Epithelial cell of proximal tubule (primary cell): ENCODE results near the gene CYP2D6. TPM values are rescaled to one million over a fixed set of nuclear protein-coding genes. Genes with fewer than 3 reads are reported as not detected.
"Not testable (repeated sequence)": the region's sequence is repeated elsewhere in the genome, so short reads cannot be mapped to it uniquely, and the experiment has no call there.

ENCODE experiments used
- DNase-seq: peaks from one replicate; pipeline ENCODE4 v3.0.0-alpha.2; 2011; ENCODE audit warnings: low read depth
- H3K4me3 ChIP-seq: 2 replicates; pipeline ENCODE4 v1.5.1; 2011; ENCODE audit warnings: low read depth, mild to moderate bottlenecking, low read length
- CTCF ChIP-seq: conservative IDR thresholded peaks from 2 replicates; pipeline ENCODE4 v1.5.1; 2012; ENCODE audit warnings: low read depth, mild to moderate bottlenecking, low read length
- total RNA-seq: library from RNA; depleted of rRNA; stranded (reverse); fragments of >200 nt; gene quantifications from 2 replicates; pipeline ENCODE4 v1.2.3, GENCODE V29; 2015

Gene CYP2D6
- total RNA-seq, 1 donor from 2014 or later = 0.29 TPM

- TF ChIP-seq CTCF = no peak
- no peak for DNase-seq
- H3K4me3 ChIP-seq = no peak overlapping the region
Observed at GRCh38 chr22:42138122-42138770, 7.6 kb upstream of the CYP2D6 start.

DNA sequence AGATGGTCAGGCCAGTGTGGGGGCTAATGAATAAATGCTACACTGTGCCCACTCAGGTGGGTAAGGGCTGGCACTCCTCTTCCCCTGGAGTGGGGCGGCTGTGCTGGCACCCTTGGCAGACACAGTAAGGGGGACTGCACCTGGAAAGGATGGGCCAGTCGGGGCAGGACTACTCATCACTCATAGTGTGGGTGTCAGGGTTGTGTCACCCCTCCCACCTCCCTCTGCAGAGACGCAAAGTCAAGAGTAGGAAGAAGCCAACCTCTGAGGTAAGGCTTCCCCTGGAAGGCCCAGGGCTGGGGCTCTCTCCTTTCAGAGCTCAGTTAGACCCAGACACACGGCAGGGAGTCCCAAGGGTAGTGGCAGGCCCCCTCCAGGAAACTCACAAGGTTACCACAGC, 5.1 kb upstream of the CYP2D6 start:
- DNase-seq, H3K4me3 ChIP-seq: not testable (repeated sequence)

- H3K4me3 ChIP-seq = no peak overlapping the region
- TF ChIP-seq CTCF = no peak
- DNase-seq = no peak
Observed at GRCh38 chr22:42134100-42135020, 3.8 kb upstream of the CYP2D6 start.

GRCh38 chr22:42132457-42132856, 1.8 kb upstream of the CYP2D6 start:
- TF ChIP-seq CTCF = no peak
- no peak for DNase-seq
- H3K4me3 ChIP-seq = no peak overlapping the region

DNA sequence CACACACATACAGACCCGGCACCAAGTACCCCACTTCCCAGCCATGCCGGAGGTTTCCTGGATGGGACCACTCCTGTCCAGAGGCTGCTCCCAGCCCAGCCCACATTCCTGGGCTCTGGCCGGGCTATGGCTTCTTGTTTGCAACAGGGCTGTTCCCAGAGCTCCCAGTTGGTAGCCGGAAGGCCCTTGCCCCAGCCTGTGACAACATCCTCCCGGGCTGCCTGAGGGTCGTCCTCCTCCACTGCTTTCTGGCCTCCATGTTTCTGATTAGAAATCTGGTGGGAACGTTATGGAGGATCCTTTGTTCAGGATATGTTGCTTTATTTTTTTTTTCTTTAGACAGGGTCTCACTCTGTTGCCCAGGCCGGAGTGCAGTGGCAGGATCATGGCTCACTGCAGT, 952 bp upstream of the CYP2D6 start:
- H3K4me3 ChIP-seq = no peak overlapping the region
- no peak for DNase-seq
- TF ChIP-seq CTCF = no peak

DNA sequence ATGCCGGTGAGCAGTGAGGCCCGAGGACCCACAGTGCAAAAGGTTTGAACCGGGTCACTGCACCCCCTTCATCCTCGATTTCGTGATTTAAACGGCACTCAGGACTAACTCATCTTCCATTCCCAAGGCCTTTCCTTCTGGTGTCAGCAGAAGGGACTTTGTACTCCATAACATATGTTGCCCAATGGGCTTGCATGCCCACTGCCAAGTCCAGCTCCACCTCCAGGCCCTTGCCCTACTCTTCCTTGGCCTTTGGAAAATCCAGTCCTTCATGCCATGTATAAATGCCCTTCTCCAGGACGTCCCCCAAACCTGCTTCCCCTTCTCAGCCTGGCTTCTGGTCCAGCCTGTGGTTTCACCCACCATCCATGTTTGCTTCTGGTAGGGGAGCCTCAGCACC, 428 bp downstream of the CYP2D6 start:
- not testable (repeated sequence) for DNase-seq, H3K4me3 ChIP-seq

DNA sequence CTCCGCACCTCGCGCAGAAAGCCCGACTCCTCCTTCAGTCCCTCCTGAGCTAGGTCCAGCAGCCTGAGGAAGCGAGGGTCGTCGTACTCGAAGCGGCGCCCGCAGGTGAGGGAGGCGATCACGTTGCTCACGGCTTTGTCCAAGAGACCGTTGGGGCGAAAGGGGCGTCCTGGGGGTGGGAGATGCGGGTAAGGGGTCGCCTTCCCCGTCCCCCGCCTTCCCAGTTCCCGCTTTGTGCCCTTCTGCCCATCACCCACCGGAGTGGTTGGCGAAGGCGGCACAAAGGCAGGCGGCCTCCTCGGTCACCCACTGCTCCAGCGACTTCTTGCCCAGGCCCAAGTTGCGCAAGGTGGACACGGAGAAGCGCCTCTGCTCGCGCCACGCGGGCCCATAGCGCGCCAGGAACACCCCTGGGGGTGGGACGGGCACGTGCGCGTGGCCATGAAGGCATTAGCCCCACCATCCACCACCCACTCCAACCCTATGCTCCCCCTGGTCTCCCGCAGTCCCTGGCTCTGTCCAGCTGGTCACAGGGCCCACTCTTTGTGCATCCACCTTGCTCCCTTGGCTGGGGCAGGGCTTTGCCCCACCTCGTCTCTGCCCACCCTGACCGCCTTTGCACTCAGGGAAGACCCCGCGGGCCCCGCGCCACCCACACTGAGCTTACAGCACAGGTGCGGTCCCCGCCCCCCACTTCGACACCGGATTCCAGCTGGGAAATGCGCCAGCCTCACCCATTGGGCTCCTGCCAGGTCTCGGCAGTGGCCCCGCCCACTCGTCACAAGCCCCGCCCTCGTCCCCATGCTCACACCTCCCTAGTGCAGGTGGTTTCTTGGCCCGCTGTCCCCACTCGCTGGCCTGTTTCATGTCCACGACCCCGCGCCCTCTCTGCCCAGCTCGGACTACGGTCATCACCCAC, 1.6 kb downstream of the CYP2D6 start:
- not testable (repeated sequence) for DNase-seq

GRCh38 chr22:42128007-42128406, 2.6 kb downstream of the CYP2D6 start:
- H3K4me3 ChIP-seq, DNase-seq: not testable (repeated sequence)

More for the DNA sequence above, 1.6 kb downstream of the CYP2D6 start:
- H3K4me3 ChIP-seq = not testable (repeated sequence)
